Brain microvascular endothelial cell (primary cell): ENCODE measurements around the gene B3GNT2.
"Not testable (repeated sequence)": the region's sequence is repeated elsewhere in the genome, so short reads cannot be mapped to it uniquely, and the experiment has no call there.

Experiments used
- DNase-seq: peaks from one replicate; pipeline ENCODE4 v3.0.0-alpha.2; 2020
- H3K27ac ChIP-seq: fragments of 250-450 bp; sonication (Bioruptor Pico); 2 replicates; pipeline ENCODE4 v1.5.1; 2020; ENCODE audit warnings: mild to moderate bottlenecking, moderate library complexity
- H3K27me3 ChIP-seq: fragments of 250-450 bp; sonication (Bioruptor Pico); replicated peaks from 2 replicates; pipeline ENCODE4 v1.5.1; 2020; ENCODE audit warnings: mild to moderate bottlenecking
- H3K36me3 ChIP-seq: fragments of 250-450 bp; sonication (Bioruptor Pico); replicated peaks from 2 replicates; pipeline ENCODE4 v1.5.1; 2020; ENCODE audit warnings: mild to moderate bottlenecking
- H3K4me3 ChIP-seq: 2 replicates; pipeline ENCODE4 v1.5.1; 2011; ENCODE audit warnings: low read depth, mild to moderate bottlenecking, control low read depth, low read length, moderate library complexity
- in situ Hi-C: cut with HindIII; loops from 2 replicates; pipeline ENCODE4 v1.10.0; 2017; ENCODE audit warnings: low sequenced_read_pairs, low pct_ligation_motif_present
- TF ChIP-seq, protein P1 (sequence below): IDR thresholded peaks from 2 replicates; pipeline ENCODE4 v1.5.1; 2011; ENCODE audit warnings: low read depth, mild to moderate bottlenecking, moderate library complexity, low read length, control low read depth, inconsistent platforms; ENCODE audit errors: missing control alignments

The B3GNT2 gene

DNA sequence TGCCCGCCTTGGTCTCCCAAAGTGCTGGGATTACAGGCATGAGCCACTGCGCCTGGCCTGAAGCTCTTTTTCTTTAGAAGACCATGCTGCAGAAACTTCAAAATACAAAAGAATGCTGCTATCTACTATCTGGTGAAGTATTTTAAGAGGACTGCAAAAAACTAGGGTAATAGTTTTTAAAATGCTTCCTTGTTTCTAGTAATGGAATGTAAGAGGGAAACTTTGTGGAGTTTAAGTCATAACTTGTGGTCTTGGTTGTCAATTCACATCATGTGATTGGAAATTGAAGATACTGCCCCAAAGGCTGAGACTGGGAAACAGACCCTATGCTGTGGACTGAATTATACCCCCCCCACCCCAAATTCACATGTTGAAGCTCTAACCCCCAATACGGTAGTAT lies 68.3 kb downstream of the B3GNT2 start:
- in situ Hi-C loops, result no loop called here
- no peak for DNase-seq
- no peaks in the 10 kb centered on the region for H3K27me3 ChIP-seq
- TF ChIP-seq, protein P1, sequence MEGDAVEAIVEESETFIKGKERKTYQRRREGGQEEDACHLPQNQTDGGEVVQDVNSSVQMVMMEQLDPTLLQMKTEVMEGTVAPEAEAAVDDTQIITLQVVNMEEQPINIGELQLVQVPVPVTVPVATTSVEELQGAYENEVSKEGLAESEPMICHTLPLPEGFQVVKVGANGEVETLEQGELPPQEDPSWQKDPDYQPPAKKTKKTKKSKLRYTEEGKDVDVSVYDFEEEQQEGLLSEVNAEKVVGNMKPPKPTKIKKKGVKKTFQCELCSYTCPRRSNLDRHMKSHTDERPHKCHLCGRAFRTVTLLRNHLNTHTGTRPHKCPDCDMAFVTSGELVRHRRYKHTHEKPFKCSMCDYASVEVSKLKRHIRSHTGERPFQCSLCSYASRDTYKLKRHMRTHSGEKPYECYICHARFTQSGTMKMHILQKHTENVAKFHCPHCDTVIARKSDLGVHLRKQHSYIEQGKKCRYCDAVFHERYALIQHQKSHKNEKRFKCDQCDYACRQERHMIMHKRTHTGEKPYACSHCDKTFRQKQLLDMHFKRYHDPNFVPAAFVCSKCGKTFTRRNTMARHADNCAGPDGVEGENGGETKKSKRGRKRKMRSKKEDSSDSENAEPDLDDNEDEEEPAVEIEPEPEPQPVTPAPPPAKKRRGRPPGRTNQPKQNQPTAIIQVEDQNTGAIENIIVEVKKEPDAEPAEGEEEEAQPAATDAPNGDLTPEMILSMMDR, result no peak
- no peak overlapping the region for H3K4me3 ChIP-seq
- H3K36me3 ChIP-seq, result no peaks in the 10 kb centered on the region
- H3K27ac ChIP-seq, result no peak overlapping the region

DNA sequence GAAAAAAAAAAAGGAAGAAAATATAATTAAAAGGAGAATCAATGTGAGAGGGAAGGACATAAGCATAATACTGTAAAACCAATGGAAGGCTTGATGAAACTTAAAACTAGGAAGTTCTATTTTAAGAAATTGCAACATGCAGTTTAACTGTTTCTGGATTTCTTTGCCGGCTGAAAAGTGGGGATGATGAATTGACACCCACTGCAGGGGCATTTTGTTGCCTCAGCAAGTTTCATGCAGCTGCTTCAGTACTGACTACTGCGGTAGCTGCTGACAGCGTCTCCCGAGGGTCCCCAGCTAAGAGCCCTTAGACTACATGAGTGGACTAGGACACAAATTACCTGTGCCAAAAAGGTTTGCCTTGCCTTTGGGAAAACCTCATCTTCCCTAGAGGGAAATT lies 69.2 kb downstream of the B3GNT2 start:
- TF ChIP-seq, protein P1, result no peak
- in situ Hi-C loops, result no loop called here
- no peak overlapping the region for H3K27ac ChIP-seq
- no peaks in the 10 kb centered on the region for H3K36me3 ChIP-seq
- H3K4me3 ChIP-seq, result no peak overlapping the region
- H3K27me3 ChIP-seq, result no peaks in the 10 kb centered on the region
- DNase-seq, result no peak

DNA sequence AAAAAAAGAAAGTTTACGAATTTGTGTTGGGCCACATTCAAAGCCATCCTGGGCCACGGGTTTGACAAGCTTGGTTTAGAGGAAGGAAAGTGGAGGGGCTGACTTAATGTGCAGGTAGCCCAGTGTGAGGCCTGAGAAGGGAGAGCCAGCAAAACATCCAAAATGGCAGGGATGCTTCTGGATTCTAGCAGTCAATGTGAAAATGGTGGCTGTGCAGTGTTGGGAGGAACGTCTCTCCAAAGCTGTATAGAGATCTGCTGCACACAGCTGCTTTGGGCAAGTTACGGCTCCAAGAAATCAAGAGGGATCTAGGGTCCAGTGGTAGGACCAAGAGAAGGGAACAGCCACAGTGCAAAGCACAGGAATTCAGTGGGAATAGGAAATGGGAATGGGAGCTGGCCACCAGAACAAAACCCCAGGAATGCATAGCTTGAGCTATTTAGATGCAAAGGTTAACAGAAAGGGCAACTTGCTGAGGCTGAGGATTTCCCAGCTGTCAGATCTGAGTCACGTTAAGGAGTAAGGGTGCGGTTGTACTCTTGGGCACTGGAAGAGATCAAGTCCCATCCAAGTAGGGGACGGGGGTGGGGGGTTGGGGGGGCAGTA lies 70.6 kb downstream of the B3GNT2 start:
- TF ChIP-seq, protein P1, result no peak
- Histone ChIP-seq H3K27ac (no peak overlapping the region), H3K4me3 (no peak overlapping the region), H3K27me3 (no peaks in the 10 kb centered on the region), H3K36me3 (no peaks in the 10 kb centered on the region)
- in situ Hi-C loops, result no loop called here
- DNase-seq, result peak; percentile 78

DNA sequence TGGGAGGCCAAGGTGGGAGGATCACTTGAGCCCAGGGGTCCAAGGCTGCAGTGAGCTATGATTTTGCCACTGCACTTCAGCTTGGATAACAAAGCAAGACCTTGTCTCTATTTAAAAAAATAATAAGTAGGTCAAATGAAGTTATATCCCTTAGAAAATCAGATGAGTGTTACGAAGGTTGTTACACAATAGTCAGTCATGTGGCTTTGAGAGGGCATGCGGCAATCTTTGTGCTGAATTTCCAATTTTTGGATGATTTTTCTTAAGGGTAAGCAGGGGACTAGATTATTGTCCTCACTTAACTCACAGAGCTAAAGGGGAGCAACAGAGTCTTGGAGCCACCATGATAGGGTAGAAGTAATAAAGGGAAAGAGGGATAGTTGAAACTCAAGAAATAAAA lies 71.8 kb downstream of the B3GNT2 start:
- H3K27me3 ChIP-seq, result no peaks in the 10 kb centered on the region
- H3K4me3 ChIP-seq, result no peak overlapping the region
- in situ Hi-C loops, result no loop called here
- H3K27ac ChIP-seq, result no peak overlapping the region
- DNase-seq, result no peak
- TF ChIP-seq, protein P1, result no peak
- H3K36me3 ChIP-seq, result no peaks in the 10 kb centered on the region

DNA sequence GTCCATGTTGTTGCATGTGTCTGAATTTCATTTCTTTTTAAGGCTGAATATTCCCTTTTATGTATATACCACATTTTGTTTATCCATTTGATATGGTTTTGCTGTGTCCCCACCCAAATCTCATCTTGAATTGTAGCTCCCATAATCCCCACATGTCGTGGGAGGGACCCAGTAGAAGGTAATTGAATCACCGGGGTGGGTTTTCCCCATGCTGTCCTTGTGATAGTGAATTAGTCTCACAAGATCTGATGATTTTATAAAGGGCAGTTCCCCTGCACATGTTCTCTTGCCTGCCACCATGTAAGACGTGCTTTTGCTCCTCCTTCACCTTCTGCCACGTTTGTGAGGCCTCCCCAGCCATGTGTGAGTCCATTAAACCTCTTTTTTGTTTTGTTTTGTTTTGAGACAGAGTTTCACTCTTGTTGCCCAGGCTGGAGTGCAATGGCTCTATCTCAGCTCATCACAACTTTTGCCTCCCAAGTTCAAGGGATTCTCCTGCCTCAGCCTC lies 72.8 kb downstream of the B3GNT2 start:
- H3K27ac ChIP-seq, H3K4me3 ChIP-seq, DNase-seq, H3K27me3 ChIP-seq, in situ Hi-C loops, H3K36me3 ChIP-seq: not testable (repeated sequence)

DNA sequence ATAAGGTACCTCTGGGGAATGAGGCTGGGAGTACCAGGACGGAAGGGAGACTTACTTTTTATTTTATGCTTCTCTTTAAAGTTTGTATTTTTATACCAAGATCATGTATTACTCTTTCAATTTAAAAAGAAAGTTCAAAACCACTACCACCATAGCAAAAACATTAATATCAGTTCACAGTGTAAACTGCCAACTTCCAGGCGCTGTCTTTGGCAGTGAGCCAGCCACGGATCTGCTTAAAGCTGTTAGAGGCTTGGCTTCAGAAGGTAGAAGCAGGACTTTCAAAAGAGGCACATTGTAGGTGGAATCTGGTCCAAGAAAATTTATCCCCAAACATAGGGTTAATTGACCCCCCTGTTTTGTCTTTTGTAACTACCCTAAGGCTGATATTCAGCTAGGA lies 74.8 kb downstream of the B3GNT2 start:
- Histone ChIP-seq H3K4me3 (no peak overlapping the region), H3K27ac (no peak overlapping the region), H3K36me3 (no peaks in the 10 kb centered on the region), H3K27me3 (no peaks in the 10 kb centered on the region)
- in situ Hi-C loops, result no loop called here
- TF ChIP-seq, protein P1, result no peak
- peak; percentile 18 for DNase-seq
